Kidney tubule cell (primary cell): ENCODE data around the gene FBXL5.
"Not testable (repeated sequence)": the region's sequence is repeated elsewhere in the genome, so short reads cannot be mapped to it uniquely, and the experiment has no call there.

Experiments
- DNase-seq: peaks from one replicate; pipeline ENCODE4 v3.0.0-alpha.2; 2018; ENCODE audit warnings: low spot score

Gene FBXL5

DNA sequence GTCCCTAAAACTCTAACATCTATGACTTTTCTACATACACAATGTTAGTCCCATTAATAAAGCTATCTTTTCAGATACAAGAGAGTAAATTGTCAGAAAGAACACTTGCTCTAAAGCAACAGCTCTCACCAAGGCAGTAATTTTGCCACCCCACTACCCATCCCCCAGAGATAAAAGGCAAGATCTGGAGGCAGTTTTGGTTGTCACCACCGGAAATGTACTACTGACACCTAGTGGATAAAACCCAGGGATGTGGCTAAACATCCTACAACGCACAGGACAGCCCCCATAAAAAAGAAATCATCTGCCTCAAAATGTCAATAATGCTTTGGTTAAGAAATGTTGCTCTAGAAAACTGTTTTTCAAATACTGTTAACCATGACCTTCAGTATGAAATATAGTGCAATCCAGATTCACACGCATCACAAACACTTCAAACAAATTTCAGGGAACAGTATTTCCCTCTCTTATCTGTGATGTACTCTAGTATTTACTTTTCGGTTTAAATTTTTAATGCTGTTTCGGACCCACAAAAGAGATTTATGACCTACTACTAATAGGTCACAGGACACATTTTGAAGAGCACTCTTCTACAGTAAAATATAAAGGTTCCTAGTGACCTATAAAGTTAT lies 5.1 kb downstream of the FBXL5 start:
- peak; percentile 64 for DNase-seq

- no peak for DNase-seq
These were observed 6.6 kb downstream of the FBXL5 start for GRCh38 chr4:15648600-15648999.

GRCh38 chr4:15638418-15638817 lies 16.7 kb downstream of the FBXL5 start:
- no peak for DNase-seq

- DNase-seq: no peak
These were observed 18.3 kb downstream of the FBXL5 start for GRCh38 chr4:15636818-15637217.

DNA sequence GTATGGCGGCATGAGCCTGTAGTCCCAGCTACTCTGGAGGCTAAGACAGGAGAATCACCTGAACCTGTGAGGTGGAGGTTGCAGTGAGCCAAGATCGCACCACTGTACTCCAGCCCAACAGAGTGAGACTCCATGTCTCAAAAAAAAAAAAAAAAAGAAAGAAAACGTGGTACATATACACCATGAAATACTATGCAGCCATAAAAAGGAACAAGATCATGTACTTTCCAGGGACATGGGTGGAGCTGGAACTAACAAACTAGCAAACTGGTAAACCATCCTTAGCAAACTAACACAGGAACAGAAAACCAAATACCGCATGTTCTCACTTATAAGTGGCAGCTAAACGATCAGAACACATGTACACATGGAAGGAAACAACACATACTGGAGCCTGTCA lies 37.8 kb downstream of the FBXL5 start:
- not testable (repeated sequence) for DNase-seq

DNA sequence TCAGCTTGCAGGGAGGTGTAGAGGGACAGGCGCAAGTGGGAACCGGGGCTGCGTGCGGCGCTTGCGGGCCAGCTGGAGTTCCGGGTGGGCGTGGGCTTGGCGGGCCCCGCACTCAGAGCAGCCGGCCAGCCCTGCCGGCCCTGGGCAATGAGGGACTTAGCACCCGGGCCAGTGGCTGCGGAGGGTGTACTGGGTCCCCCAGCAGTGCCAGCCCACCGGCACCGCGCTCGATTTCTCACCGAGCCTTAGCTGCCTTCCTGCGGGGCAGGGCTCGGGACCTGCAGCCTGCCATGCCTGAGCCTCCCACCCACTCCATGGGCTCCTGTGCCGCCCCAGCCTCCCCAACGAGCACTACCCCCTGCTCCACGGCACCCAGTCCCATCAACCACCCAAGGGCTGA lies 40.3 kb downstream of the FBXL5 start:
- not testable (repeated sequence) for DNase-seq

DNA sequence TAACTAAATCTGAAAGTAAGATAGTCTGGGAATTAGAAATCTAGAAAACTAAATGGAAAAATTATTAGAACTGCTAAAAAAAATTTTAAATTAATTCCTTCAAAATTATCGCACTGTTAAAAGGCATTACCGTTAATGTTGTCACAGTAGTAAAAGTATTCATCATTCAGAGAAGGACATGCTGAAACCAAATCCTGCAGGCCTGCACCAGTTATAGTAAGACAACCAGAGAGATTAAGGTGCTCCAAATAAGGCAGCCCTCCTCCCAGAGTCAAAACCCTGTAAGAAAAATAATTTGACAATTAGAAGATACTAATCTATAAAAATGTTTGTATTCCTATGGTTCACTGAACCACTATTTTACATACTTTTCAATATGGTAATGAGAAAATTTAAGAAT lies 43.0 kb downstream of the FBXL5 start:
- DNase-seq: no peak

DNA sequence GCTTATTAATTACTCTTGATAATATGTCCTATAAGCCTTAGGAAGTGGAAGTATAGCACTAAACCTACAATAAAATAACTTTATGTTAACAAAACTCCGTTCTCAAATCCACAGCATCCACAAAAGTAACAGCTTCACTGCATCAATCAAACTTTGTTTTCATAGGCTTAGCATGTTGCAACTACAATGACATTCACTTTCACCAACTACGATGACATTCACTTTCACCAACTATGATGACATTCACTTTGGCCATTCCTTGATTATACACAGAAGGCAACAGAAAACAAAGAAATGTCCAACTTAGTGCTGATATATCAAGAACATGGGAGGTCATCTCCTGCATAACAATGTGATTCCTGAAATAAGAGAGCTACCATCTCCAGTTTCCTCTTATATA lies 44.3 kb downstream of the FBXL5 start:
- DNase-seq: no peak

DNA sequence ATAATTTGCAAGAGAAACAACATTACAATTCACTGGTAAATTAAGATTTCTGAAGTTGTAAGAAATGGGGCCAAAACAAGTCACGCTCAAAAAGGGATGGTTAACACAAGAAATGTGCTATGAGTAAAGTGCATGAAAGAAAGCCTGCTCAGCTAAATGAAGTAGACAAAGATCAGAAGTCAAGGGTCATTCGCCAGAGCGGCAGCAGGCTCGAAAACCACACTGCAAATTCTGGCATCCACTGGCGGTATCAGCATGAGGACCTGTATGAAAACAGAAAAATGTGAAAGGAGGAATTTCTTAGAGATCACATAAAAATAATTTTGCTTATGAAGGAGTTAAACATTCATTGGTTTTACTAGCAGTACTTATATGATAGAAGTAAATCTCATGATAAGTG lies 49.6 kb downstream of the FBXL5 start:
- no peak for DNase-seq

DNA sequence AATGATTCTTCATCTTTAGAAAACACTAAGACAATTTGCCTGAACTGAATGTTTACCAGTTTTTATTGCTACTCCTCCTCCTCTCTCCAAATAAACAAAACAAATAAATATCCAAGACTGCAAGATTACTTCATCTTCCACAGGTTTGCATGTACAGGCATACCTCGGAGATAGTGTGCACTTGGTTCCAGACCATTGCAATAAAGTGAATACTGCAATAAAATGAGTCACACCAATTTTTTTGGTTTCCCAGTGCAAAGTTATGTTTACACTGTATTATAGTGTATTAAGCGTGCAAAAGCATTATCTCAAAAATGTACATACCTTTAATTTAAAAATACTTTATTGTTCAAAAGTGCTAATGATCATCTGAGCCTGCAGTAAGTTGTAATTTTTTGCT lies 53.3 kb downstream of the FBXL5 start:
- no peak for DNase-seq

DNA sequence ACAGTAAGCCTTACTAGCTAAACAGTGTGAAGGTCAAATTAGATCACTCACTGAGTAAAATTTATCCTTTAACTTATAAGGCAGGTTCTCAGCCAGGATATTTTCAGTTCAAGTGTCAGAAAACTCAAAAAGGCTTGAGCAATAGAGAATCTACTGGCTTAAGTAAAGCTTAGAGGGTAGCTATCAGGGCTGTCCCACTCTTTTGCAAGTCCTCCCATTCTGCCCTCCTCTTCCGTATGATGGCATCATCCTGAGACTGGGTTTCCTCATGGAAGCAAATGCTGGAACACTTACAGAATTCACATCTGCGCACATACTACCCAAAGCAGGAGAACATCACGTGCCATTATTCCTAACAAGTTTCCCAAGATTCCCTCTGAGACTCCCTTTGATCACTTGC lies 55.0 kb downstream of the FBXL5 start:
- no peak for DNase-seq

DNA sequence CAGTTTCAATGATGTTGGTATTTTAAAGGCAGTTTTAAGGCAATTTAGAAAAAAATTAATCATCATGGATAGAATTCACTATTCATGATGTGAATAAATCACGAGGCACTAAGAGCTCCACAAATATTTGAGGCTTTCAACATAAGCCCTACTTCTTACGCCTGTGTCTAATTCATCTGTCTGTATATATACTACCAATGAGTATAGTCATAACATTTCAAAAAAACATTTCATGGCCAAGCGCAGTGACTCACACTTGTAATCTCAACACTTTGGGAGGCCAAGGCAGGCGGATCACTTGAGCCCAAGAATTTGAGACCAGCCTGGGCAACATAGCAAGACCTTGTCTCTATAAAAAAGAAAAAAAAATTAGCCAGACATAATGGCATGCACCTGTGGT lies 56.5 kb downstream of the FBXL5 start:
- DNase-seq: no peak

- DNase-seq: no peak
These were observed 62.4 kb downstream of the FBXL5 start for GRCh38 chr4:15592799-15593198.

GRCh38 chr4:15587649-15588048 lies 67.5 kb downstream of the FBXL5 start:
- no peak for DNase-seq

GRCh38 chr4:15586066-15586465 lies 69.1 kb downstream of the FBXL5 start:
- DNase-seq: no peak

DNA sequence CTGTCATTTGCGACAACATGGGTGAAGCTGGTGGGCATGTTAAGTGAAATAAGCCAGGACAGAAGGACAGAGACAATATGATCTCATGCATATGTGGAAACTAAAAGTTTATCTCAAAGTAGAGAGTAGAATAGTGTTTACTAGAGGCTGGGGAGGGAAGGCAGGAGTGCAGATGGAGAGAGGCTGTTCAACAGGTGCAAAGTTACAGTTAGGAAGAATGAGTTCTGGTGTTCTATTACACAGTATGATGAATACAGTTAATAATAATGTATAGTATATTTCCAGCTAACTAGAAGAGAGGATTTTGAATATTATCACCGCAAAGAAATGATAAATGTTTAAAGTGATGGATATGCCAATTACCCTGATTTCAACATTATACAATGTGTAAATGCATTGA lies 69.8 kb downstream of the FBXL5 start:
- no peak for DNase-seq

DNA sequence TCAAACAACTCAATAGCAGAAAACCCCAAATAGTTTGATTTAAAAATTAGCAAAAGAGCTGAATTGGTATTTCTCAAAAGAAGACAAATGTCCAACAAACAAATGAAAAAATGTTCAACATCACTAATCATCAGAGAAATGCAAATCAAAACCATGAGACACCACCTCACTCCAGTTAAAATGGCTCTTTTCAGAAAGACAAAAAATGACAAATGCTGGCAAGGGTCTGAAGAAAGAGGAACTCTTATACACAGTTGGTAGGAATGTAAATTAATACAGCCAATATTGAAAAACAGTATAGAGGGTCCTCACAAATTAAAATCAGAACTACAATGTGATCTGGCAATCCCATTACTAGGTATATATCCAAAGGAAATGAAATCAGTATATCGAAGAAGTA lies 70.4 kb downstream of the FBXL5 start:
- DNase-seq: no peak

GRCh38 chr4:15577508-15577907 lies 77.6 kb downstream of the FBXL5 start:
- DNase-seq: no peak

- peak; percentile 2 for DNase-seq
These were observed 79.2 kb downstream of the FBXL5 start for GRCh38 chr4:15575966-15576365.

DNA sequence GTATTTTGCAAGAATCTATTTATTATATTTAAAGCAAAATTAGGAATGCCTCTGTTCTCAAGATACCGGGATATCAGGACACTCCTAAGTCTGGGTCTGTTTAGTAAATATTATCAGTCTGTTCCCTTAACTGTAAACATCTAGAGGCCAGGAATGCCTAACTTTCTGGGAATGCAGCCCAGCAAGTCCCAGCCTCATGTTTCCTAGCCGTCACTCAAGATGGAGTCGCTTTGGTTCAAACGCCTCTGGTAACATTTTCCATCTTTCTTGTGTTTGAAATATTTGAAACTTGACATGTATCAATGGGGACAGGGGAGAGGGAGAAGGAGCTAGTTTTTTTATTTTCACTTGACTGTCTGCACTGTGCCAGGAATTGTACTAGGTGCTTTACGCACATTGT lies 85.4 kb downstream of the FBXL5 start:
- no peak for DNase-seq

GRCh38 chr4:15568821-15569220 lies 86.3 kb downstream of the FBXL5 start:
- no peak for DNase-seq

- DNase-seq: no peak
These were observed 91.3 kb downstream of the FBXL5 start for GRCh38 chr4:15563871-15564270.

GRCh38 chr4:15562623-15563022 lies 92.5 kb downstream of the FBXL5 start:
- DNase-seq: no peak

DNA sequence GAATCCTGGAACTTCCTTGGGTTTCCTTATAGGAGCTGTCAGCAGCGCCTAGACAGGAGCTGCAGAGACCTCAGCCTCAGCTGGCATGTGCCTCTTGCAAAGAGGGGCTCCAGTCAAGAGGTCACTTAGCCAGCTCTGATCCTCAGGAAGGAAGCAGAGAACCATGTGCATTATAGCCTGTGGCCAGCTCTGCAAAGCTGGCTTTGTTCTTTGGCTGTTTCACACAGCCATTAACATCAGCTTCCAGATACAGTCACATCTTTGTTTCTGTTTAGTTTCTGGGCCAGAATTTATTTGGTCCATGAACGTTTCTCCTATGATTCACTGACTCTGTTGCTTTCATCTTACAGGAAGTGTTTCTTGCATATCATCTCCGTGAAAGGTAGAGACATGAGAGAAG lies 93.0 kb downstream of the FBXL5 start:
- peak; percentile 6 for DNase-seq

DNA sequence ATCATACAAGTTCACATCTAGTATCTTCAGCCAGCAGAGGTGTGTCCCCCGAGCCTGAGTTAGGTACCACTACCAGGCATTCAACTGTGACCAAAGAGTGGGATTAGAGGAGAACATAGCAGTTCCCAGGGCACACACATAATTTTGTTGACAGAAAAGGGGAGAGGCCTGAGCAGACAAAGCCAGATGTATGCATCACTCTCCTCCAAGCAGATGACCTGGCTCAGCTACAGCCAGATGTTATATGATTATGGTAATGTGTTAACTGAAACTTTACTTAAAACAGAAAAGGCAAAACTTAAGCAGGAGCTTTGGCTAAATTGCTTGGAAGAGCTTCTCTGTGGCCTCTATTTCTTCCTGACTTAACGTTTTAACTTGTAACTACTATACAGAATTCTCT lies 96.6 kb downstream of the FBXL5 start:
- DNase-seq: no peak
